K562 treated with DMSO at 1 percent for 4 hours (cell line): ENCODE measurements around the gene BRD9. TPM values are rescaled to one million over a fixed set of nuclear protein-coding genes. Genes with fewer than 3 reads are reported as not detected.

Experiments
- total RNA-seq: library from RNA; unstranded; fragments of 300-600 nt; gene quantifications from 2 replicates; pipeline ENCODE4 v1.2.3, GENCODE V29; 2022; ENCODE audit not compliant: insufficient read depth

The BRD9 gene
- 13.7 and 20.0 TPM in 2 replicates for total RNA-seq

DNA sequence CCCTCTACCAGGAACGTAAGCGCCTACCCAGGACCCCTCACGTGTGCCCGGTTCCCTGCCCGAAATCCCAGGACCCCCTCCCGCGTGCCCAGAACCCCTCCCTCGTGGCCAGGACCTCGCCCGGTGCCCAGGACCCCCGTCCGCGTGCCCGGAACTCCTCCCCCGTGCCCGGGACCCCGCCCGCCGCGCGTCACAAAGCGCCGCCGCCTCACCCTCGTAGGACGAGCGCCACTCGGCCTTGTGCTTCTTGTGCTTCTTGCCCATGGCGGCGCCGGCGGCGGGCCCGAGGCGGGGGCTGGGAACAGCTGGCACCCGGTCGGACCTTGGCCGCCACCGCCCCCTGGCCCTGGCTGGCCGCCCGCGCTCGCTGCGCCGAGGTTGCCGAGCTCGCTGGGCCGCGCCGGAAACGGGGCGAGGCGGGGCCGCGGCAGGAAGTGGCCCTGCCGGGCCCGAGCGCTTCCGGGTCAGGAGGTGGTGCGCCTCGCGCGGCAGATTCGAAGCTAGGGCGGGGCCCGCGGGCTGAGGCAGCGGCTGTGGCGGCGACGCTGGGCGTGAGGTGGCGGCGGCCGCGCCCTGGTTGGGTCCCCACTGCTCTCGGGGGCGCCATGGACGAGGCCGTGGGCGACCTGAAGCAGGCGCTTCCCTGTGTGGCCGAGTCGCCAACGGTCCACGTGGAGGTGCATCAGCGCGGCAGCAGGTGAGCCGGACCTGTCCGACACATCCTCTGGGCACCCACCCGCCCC lies at the start of gene BRD9, which contains the start of gene TRIP13:
TSS of gene BRD9 (minus strand) at position 408 of the 743 bp plus-strand sequence. CDS start at position 264, 144 bp downstream.
TSS of gene TRIP13 (plus strand) at position 491 of the 743 bp plus-strand sequence. CDS start at position 606, 115 bp downstream.

DNA sequence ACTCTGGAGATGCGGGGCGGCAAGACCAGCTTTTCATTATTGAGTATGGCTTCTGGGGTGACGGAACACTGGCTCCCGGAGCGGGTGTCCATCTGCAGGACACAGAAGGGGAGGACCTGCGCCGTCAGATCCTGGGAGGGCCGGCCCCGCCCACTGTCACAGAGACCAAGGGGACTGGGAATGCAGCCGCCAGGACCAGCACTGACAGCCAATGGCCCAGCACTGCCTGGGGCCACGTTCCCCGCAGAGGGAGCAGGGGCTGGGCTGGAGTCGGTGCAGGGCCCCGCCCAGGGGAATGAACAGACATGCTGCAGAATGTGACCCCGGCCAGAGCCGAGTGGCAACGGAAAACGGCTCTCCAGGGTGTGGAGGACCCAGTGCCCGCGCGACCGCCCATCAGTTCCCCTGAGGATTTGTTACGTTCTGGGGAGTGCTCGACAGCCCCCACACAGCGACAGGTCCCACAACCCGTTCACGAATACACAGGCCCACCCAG lies 42.0 kb downstream of the BRD9 start, which contains the start of gene ZDHHC11:
TSS of gene ZDHHC11 (minus strand) at position 476 of the 496 bp plus-strand sequence. CDS start at position 92, 384 bp downstream.

Other genes starting within 250 kb of the BRD9 start
- gene TPPP, start 199.4 kb downstream of the BRD9 start, total RNA-seq, result not detected in 2 replicates
- not detected in 2 replicates for gene ZDHHC11B, start 108.1 kb downstream of the BRD9 start, total RNA-seq
- gene ZDHHC11, start 41.8 kb downstream of the BRD9 start, total RNA-seq, result 0.74 and 0.82 TPM in 2 replicates
- gene TRIP13, start 83 bp upstream of the BRD9 start, total RNA-seq, result 20.4 and 26.1 TPM in 2 replicates
- 1.2 TPM in 1 of 2 replicates, not detected in the other for gene NKD2, start 116.0 kb upstream of the BRD9 start, total RNA-seq
- gene SLC12A7, start 219.3 kb upstream of the BRD9 start, total RNA-seq, result 4.1 and 7.3 TPM in 2 replicates